Uterus (tissue), 2 donors: ENCODE data around the gene IRF5.

Source experiments
- CTCF ChIP-seq, 4 experiments: fragments of 200-600 bp in 2 of 4; fragments of 450-650 bp in 2 of 4; sonication (generic) in 2 of 4; IDR thresholded peaks; one replicate each; pipeline ENCODE4 v1.5.1; 2016 to 2019; ENCODE audit warnings: antibody characterized with exemption in 4 of 4, mild to moderate bottlenecking in 2 of 4, moderate library complexity in 1 of 4
- POLR2A ChIP-seq, 2 donors: fragments of 450-650 bp; IDR thresholded peaks; one replicate each; pipeline ENCODE4 v1.6.1; 2016; ENCODE audit warnings: antibody characterized with exemption in 2 of 2, mild to moderate bottlenecking in 1 of 2, moderate library complexity in 1 of 2

GRCh38 chr7:128941323-128941890 lies 3.7 kb downstream of the IRF5 start:
- TF ChIP-seq CTCF (IDR thresholded peaks at IDR 0.05), result no peak
- no peak for TF ChIP-seq POLR2A (IDR thresholded peaks at IDR 0.05)
